ENCODE data around the gene SCAMP4.

DNA sequence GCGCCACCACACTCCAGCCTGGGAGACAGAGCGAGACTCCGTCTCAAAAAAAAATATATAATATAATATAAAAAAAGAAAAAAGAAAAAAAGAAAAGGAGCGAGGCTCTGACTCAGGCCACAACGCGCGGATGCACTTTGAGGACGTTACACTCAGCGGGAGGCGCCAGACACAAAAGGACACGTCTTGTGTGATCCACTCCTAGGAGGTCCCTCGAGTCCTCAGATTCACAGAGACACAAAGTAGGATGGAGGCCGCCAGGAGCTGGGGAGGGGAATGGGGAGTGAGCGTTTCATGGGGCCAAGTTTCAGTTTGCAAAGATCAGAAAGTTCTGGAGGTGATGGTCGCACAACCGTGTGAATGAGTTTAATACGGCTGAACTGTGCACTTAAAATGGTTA lies 11.4 kb upstream of the SCAMP4 start:
- TF ChIP-seq, protein P1, sequence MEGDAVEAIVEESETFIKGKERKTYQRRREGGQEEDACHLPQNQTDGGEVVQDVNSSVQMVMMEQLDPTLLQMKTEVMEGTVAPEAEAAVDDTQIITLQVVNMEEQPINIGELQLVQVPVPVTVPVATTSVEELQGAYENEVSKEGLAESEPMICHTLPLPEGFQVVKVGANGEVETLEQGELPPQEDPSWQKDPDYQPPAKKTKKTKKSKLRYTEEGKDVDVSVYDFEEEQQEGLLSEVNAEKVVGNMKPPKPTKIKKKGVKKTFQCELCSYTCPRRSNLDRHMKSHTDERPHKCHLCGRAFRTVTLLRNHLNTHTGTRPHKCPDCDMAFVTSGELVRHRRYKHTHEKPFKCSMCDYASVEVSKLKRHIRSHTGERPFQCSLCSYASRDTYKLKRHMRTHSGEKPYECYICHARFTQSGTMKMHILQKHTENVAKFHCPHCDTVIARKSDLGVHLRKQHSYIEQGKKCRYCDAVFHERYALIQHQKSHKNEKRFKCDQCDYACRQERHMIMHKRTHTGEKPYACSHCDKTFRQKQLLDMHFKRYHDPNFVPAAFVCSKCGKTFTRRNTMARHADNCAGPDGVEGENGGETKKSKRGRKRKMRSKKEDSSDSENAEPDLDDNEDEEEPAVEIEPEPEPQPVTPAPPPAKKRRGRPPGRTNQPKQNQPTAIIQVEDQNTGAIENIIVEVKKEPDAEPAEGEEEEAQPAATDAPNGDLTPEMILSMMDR (IDR thresholded peaks at IDR 0.05 in 4 of 5, conservative IDR thresholded peaks at IDR 0.05 in 1 of 5) = no peak
- no peak for TF ChIP-seq POLR2A (IDR thresholded peaks at IDR 0.05)

All from gastrocnemius medialis (tissue), 4 donors.